ENCODE measurements around the gene MEIOC.

Gene MEIOC

GRCh38 chr17:44708401-44709263 is 52.4 kb downstream of the MEIOC start, which contains the start of gene DBF4B:
DBF4B (plus strand) TSS chr17:44708665; CDS start chr17:44708821, 156 bp downstream.
- DNase-seq (ENCODE audit: low spot score): peak; percentile 84

DNA sequence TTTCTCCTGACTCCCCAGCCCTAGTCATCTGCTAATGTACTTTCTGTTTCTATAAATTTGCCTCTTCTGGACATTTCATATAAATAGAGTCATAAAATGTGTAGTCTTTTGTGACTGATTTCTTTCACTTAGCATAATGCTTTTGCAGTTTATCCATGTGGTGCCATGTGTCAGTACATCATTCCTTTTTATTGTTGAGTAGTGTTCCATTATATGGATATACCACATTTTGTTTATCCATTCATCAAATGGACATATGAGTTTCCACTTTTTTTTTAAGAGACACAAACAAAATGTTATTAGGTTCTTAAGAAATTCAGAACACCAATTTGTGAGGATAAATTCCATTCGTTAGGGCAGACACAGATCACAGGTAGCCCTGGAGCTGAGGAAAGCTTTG is 63.2 kb downstream of the MEIOC start:
- DNase-seq (ENCODE audit: low spot score): no peak

- no peak for DNase-seq (ENCODE audit: low spot score)
These were observed 66.0 kb downstream of the MEIOC start for GRCh38 chr17:44722254-44722653.
